OCI-M2 (cell line): ENCODE data around the gene MELTF.

Experiments
- DNase-seq: peaks from one replicate; lab custom pipeline; 2025; ENCODE audit not compliant: unreplicated experiment; lab: John Stamatoyannopoulos, UW

MELTF gene

DNA sequence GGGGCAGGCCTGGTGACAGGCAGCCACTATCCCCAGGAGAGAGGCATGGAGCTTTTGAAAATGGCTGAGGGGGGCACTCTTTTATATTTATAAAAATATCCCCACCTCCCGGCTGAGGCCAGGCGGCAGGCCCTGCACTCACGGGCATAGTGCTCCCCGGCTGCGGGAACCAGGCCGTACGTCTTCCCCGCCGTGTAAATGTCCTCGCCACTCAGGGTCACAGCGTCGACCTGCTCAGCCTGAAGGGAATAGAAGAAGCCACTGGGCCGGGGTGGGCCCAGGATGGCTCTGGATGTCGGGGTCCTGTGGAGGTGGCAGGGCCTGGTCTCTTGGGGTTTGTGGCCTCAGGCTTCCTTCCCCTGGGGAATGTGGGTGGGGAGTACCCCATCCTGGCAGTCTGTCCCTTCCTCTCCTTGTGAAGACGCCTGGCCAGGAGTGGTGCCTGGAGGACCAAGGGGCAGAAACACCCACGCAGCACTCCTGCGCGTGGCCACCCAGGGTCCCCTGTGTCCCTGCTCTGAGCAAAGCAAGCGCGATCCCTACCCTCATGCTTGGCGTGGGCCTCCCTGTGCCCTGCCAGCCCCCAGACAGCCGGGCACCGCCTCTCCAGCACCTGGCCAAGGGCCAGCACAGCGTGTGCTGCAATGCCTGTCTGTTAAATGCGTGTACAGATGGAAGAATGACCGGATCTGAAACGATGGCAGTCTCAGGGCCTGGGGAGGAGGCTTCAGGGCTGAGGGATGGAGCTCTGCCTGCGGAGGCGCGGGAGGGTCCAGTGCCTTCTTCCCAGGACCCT is 18.9 kb downstream of the MELTF start:
- DNase-seq, result no peak

DNA sequence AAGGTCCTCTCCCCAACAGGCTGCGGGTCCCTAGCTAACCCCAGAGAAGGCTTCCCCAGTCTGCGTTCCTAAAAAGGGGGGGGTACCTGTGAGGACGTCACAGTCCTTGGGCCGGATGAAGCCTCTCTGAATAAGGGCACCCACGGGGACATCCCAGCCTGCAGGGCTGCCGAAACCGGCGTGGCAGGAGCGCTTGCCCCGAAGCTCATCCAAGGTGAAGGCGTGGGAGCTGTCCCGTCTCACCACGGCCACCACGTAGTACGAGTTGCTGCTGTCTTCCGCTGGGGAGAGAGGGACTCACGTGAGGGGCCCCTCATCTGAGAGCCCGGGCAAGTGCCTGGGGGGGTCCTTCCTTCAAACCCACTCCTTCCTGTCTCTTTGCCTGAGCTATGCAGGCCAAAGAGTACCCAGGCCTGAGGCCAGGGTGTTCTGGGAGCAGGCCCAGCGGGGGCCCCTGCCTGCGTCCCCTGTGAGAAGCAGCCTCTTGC is 20.0 kb downstream of the MELTF start:
- no peak for DNase-seq

DNA sequence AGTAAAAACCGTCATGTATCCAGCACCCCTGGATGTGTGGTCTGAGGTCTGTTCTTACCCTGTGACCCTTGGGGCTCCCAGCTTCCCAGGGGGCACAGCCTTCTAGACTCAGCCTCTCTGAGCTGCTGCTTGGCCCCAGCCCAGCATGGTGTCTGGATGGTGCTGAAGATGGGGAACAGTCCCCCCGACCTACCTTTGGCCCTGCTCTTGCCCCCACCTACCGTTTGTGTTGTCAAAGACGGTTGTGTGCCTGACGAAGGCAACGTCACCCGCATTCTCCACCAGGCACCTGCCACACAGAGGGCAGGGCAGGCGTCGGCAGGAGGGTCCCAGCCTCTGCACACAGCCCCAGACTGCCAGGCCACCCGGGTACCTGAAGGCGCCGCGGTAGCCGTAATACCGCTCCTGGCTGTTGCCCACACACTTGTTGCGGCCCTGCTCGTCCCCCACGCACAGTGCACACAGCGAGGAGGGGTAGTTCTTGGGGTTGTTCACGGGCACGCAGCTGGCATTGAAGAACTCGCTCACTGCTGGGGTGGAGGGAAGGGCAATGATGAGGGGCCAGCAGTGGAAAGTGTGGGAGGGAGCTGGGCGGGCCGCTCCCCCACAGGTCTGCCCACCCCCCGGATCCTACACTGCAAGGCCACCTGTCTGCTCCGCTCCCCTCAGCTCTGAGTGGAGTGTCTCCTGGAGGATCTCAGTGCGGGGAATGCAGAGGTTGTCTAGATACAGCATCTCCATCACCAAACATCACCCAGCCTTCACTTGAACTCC is 21.0 kb downstream of the MELTF start:
- DNase-seq, result no peak

DNA sequence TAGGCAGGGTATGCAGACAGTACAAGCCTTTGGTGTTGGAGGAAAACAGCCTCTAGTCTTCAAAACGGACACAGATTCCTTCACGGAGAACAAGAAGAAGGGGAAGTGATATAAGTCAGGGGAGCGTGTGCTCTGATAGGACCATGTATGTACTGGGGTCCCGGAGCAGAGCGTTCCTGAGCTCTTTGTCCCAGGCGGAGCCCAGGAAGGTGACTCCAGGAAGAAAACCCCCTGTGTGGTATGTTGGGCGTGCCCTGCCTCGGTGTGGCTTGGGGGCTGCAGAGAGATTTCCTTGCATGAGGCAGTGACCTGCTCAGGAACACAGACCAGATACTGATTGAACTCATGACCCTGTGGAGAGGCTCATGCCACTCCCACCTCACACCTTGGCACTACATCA is 21.7 kb downstream of the MELTF start:
- no peak for DNase-seq

DNA sequence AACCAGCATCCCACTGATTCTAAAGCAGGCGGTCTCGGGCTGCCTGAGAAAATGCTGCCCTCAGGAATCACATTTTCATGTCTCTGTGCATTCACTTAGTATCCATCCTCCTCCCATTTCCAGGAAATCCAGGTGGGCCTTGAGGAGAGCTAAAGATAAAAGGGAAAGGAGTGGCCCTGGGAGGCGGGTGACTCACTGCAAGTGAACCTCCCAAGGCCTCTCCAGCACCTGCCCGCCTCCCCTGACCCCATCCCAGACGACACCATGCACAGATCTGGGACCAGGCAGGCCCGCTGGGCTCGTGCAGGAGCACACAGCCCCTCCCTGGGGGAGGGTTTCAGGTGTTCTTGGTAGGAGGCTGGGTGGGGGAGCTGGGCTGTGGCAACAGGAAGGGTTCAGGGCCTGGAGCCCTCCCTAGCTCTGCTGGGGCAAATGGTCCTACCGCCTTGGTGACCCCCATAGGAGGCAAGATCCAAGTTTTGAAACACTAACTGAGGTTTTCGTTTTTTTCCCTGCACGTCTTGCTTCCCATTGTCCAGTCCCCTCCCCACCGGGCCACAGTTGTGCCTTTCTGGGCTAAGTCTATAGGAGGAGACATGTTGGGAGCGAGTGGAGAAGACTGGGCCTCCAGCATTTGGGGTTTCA is 22.2 kb downstream of the MELTF start:
- DNase-seq, result no peak

DNA sequence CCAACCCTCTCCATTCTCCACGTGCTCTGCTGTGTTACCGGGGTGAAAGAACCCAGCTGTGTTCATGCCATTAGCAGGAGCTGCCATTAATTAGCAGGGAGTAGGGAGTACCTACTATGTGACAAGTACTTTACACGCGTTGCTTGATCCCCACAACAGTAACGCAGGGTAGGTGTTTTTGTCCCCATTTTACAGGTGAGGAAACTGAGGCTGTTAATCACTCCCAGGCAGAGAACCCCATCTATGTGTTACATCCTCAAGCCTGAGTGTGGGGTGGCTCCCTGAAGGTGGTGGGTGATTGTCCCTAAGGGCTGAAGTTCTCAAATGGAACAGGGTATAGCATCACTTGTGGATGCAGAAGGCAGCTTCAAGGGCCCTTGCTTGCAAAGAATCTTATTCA is 22.8 kb downstream of the MELTF start:
- DNase-seq, result no peak

DNA sequence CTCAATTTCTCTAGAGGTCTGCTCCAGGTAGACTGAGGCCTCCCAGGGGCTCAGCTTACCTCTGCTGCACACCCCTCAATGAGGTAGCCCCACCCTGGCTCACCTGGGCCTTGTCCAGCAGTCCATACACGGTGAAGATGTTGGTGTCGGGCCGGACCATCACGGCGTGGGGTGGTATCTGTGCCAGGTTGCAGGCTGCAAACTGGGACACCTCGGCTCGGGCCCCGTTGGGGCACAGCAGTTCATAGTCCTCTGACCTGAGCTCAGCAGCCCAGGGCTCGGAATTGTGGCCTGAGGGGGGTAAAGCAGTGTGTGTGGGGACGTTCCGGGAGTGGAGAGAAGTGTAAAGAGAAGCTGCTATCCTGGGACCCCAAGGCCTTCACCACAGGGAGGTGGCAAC is 23.2 kb downstream of the MELTF start:
- no peak for DNase-seq

DNA sequence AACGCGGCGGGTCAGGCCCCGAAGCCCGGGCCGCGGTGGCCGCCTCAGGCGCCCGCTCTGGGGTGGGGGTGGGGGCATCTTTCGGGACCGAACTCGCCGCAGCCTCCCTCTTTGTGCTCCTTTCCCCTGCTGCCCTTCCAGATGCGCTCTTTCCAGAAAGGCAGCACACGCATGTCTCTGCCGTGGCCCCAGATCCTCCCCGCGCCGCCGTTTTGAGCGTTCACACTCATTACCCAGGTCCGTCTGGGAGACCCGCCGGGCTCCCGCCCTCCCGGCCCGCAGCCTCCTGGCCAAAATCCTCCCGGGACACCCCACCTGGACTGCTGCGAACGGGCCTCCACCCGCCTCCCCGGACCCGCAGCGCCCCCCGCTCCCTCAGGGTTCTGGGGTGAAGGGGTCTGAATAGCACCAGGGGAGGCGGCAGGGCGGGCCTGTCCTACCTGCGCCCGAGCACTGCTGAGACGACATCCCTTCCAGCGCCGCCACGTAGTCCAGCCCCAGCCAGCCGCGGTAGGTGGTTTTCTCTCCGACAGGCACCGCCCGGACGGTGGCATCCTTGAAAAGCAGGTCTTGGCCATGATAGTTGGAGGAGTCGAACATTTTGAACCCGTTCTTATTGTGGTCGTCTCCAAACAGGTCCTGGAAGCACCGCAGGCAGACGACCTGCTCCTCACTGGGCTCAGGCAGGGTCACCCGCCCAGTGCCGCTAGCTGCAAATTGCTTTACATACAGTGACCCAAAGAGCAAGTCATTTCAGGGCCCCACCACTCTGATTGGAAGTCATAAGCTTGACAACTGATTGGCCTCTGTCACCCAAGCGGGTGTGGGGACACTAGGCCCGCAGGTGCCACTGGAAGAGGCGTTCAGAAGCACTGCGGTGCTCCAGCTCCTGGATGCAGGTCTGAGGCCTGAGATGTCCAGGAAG is 25.9 kb downstream of the MELTF start:
- DNase-seq, result no peak

DNA sequence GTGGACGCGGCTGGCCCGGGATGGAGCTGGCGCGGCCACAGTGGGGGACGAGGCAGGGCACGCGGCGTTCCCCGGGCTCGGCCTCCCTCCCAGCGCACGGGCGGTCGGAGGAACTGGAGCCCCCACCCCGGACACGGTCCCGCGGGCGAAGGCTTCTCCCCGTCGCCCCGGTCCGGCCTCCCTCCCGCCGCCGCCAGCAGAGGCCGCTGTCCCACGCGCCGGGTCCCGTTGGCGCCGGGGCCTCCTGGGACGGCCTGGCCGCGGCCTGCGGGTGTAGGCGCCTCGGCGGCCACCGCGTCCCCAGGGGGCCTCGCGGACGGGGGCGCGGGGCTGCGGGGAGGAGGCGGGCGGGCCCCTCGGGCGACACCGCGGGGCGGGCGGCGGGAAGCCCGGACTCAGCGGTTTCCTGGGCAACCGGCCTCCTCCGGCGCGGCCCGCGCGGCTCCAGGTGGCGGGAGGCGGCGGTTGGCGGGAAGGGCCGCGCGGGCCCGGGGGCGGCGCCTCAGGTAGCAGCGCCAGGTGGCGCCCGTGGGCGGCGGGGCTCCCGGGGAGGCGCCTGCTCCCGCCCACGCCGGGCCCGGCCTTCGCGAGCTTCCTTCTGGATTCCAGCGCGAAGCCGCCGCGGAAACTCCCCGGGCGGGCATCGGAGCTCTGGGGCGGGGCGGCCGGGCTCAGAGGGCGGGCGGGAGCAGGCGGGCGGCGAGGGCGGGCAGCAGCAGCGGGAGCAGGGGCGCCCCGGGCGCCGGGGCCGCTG is 26.7 kb downstream of the MELTF start:
- no peak for DNase-seq

DNA sequence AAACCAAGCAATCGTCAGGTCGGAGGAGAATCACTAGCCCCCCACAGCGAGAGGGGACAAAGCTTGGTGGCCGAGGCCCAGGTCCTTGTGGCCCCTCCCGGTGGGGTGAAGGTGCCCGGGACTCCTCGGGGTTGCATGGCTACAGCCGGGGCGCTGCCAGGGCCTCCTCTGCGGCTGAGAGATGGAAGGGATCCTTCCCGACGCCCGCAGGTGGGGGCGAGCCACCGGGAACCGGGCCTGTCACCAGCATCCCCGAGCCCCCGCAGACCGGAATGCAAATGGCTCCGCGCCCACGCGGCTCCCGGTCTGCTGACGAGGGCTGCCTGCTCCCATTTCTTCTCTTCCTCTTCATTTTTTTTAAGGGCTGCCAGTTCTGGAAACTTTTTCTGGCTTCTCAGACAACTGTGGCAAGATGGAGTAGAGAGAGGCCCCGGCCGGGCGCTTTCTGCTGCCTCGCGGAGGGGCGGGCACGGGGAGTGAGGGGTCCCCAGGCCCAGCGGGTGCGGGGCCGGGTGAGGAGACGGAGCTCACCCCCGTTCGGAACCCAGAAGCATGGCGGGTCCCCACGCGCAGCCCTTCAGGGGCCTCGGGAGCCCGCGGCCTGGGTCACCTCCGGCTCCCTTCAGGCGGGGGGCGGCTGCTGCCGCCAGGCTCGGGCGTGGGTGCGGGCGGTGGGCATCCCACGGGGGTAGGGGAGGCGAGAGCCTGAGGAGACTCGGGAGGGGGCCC is 27.5 kb downstream of the MELTF start:
- DNase-seq, result no peak

DNA sequence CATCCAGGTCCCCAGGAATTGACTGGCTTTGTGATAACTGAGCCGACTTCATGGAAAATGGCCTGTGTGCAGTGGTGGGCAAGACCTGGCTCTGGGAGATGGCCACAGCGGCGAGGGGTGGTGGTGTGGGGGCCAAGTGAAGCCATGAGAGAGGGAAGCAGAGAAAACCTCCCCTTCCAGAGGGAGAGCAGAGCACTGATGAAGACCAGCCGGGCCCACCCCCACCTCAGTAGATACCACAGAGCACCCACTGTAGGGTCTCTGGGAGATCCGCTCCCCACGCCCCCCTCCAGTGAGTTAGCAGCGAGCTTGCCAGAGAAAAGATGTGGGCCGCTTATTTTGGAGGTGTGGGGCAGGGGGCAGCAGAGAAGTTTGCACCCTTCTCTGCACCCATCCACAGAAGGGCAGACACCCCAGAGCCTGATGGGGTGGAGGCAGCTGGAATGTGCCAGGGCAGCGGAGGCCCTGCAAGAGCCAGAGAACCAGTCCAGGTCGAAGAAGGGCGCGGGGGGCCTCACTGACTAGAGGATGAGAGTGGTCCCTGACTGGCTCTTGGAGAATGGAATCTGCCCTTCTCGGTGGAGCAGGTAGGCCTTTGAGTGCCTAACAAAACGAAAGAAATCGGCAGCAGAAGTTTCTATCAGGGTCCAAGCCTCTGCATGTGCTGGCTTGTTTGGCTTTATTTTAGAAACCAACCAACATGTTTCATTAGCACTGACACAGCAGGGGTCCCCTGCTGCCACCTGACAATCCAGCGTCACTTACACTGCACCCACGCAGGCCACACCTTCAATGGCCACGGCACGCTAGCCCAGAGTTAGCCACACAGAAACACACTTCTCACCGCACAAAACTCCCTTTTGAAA is 28.3 kb downstream of the MELTF start:
- no peak for DNase-seq

DNA sequence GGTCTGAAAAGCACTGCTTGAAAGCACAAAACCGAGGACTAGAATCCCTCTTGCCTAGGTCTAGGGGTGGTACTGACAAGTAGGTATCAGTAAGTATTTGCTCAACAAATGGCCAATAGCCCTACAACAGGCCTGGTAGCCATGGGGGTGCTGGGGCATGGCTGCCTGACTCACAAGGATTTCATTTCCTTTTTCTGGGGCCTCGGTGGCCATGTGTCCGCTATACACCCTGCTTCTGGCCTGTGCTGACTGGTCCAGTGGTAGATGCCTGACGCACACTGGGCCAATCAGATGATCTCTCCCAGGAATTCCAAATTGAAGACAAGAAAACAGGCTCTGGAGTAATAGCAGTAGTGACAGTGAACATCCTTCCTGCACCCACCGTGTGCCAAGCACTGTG is 29.4 kb downstream of the MELTF start:
- DNase-seq, result no peak

DNA sequence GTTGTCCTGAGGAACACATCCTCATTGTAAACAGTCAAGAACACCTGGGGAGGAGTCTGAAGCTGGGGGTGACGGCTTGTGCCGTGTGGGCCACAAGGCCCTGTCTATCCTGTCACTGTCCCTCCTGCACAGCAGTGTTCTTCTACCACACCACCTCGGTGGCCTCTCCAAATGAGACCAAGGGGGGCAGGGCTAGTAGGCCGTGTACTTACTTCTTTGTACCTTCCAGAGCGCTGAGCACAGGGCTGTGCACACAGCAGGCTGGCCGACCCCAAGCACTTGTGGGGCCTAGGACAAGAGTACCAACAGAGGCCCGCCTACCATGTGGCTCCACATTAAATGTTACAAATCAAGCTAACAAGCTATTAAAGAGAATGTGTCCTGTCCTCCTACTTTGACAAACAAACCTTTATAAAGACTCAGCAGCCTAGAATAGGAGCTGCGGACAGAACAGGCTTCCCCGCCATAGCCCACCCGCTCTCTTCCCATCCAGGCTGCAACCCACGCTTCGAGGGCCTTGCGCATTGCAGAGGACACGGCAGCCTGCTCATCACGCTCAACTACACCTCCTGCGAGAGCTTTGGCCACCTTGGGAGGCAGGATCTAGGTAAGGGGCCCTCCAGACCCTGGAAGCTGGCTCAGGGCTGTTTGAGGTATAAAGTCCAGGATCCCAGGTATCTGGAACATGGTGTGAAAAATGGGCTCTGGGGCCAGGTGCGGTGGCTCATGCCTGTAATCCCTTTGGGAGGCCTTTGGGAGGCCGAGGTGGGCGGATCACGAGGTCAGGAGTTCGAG is 30.5 kb downstream of the MELTF start:
- DNase-seq, result no peak

DNA sequence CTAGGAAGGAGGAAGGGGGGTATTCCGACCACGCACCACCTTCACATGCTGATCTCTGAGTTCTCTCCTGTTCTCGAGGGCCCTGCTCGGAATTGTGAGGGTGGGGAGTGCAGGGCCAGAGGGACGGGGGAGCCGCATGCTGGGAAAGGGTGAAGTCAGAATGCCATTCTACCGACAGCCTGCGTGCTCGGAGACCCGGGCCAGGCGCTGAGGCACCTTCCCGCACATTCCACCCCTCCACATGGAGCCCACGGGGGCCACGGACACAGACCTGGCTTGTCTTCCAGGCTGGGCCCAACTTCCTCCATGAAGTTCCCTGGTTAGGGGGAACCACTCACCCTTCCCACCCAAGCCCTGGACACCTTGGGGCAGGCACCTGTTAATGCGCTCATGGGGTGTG is 32.3 kb downstream of the MELTF start:
- no peak for DNase-seq

DNA sequence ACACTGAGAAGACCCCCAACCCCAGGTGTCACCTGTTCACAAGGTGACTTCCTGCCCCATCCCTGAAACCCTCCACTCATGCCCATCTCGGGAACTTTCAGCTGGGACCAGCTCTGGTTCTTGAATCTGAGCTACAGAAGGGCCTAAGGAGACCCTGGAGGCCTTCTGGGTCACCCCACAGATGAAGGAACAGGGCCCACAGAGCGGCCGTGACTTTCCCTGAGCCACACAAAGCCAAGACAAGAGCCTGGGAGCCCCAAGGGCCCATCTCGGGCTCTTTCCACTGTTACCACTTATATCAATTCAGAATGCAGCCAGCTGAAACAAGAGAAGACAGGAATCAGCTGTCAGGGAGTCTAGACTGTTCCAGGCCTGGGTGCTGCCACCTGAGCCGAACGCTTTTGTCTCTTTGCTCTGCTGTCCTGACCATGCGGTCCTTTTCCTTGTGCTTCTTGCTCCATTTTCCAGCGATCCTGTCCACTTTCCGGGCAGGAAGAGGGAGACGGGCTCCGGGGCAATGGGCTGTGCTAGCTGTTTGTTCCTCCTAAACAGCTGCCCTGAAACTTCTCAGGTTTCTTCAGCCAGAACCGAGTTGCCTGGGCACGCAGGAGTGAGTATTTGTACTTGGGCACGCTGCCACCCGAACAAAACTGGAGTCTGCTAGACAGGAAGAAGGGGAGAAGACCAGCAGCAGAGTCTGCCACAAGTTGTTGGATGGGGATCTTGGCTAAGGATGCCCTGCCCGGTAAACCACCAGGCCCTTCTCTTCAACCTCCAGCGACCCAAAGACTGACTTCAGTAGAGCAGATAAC is 33.0 kb downstream of the MELTF start:
- no peak for DNase-seq

DNA sequence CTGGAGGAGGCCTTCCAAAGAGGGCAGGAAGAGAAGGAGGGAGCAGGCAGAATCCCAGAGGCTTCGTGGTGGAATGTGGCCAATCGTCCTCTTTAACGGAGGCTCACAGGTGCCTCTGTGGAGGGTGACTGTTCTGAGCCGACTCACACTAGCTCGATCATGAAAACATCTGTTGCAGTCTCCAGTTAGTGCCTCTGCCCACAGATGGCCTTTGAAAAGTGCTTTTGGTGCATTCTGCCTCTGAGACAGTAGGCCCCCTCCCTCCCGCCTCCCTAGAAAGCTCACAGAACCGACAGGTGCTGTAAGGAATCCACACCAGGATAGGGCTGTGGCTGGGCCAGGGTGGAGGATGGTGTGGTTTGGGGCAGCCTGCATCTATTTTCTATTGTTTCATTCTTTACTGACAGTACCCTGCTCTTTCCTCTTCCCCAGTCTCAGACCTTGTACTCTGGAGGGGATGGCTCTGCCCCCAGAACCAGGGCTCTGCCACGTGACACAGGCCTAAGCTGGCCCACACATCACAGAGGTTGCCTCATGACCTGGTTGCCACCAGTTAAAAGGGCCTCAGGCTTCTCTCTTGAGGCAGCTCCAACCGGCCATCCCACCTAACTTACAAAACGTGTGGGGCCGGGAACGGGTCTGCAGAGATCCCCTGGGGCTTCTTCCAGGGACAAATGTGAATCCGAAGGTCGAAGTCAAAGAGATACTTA is 33.8 kb downstream of the MELTF start:
- no peak for DNase-seq
